PC-3 (cell line): ENCODE data around the gene SLC11A2. TPM values are rescaled to one million over a fixed set of nuclear protein-coding genes. Genes with fewer than 3 reads are reported as not detected.

Source experiments
- ATAC-seq: fragments of 200-7000 bp; cut with Tn5 transposase; 2 replicates; pipeline ENCODE4 v1.9.1; 2020; ENCODE audit warnings: mild to moderate bottlenecking, moderate library complexity
- BruUV-seq: library from RNA; stranded (reverse); fragments of 400-500 nt; replicated peaks from 2 replicates; lab custom pipeline; 2021; lab: Mats Ljungman, UMichigan
- CTCF ChIA-PET: fragments of 300-600 bp; sonication (Branson Sonifier 250); formaldehyde crosslinking; loops from one replicate; lab custom pipeline; 2022; ENCODE audit warnings: antibody characterized with exemption; lab: Charles Lee
- POLR2A ChIA-PET: fragments of 300-600 bp; sonication (Branson Sonifier 250); formaldehyde crosslinking; loops from one replicate; lab custom pipeline; 2022; ENCODE audit warnings: antibody characterized with exemption; ENCODE audit not compliant: unreplicated experiment; lab: Charles Lee
- DNase-seq: peaks from one replicate; pipeline ENCODE4 v3.0.0-alpha.2; 2015
- H2AFZ ChIP-seq: fragments of 300-600 bp; sonication (generic); 2 replicates; pipeline ENCODE4 v1.6.0; 2016; ENCODE audit warnings: antibody characterized with exemption, low read length
- H3F3A ChIP-seq: fragments of 300-600 bp; sonication (generic); one replicate; pipeline ENCODE4 v1.6.0; 2017; ENCODE audit warnings: antibody characterized with exemption, low read length, control low read depth, mild to moderate bottlenecking; ENCODE audit not compliant: unreplicated experiment
- H3K27ac ChIP-seq: fragments of 300-600 bp; sonication (generic); 2 replicates; pipeline ENCODE4 v1.5.1; 2016; ENCODE audit warnings: mild to moderate bottlenecking, low read length
- H3K27me3 ChIP-seq: fragments of 300-600 bp; sonication (generic); 2 replicates; pipeline ENCODE4 v1.6.1; 2016; ENCODE audit warnings: low read length, mixed read lengths
- H3K36me3 ChIP-seq: fragments of 300-600 bp; sonication (generic); 2 replicates; pipeline ENCODE4 v1.6.1; 2016; ENCODE audit warnings: low read depth, mixed run types, low read length, mixed read lengths
- H3K4me1 ChIP-seq: fragments of 300-600 bp; sonication (generic); 2 replicates; pipeline ENCODE4 v1.5.1; 2016; ENCODE audit warnings: low read length; ENCODE audit not compliant: insufficient read depth
- H3K4me2 ChIP-seq: fragments of 300-600 bp; sonication (generic); 2 replicates; pipeline ENCODE4 v1.6.0; 2016; ENCODE audit warnings: low read length
- H3K4me3 ChIP-seq: fragments of 300-600 bp; sonication (generic); 2 replicates; pipeline ENCODE4 v1.5.1; 2016; ENCODE audit warnings: mild to moderate bottlenecking, low read length, mixed read lengths
- H3K79me2 ChIP-seq: fragments of 300-600 bp; sonication (generic); 2 replicates; pipeline ENCODE4 v1.6.1; 2017; ENCODE audit warnings: low read length, mixed read lengths
- H3K9ac ChIP-seq: fragments of 300-600 bp; sonication (generic); 2 replicates; pipeline ENCODE4 v1.6.0; 2016; ENCODE audit warnings: mild to moderate bottlenecking, low read length
- H3K9me2 ChIP-seq: fragments of 300-600 bp; sonication (generic); replicated peaks from 2 replicates; pipeline ENCODE4 v1.6.1; 2016; ENCODE audit warnings: mixed run types, low read length, mixed read lengths
- H3K9me3 ChIP-seq: fragments of 300-600 bp; sonication (generic); 2 replicates; pipeline ENCODE4 v1.6.1; 2016; ENCODE audit warnings: low read length, mixed read lengths
- H4K20me1 ChIP-seq: fragments of 300-600 bp; sonication (generic); 2 replicates; pipeline ENCODE4 v1.6.1; 2016; ENCODE audit warnings: low read length, mixed read lengths
- EZH2 ChIP-seq: fragments of 300-600 bp; sonication (generic); IDR thresholded peaks from one replicate; pipeline ENCODE4 v1.6.1; 2017; ENCODE audit warnings: antibody characterized with exemption, mild to moderate bottlenecking, low read length; ENCODE audit not compliant: unreplicated experiment
- EZH2phosphoT487 ChIP-seq: fragments of 300-600 bp; sonication (generic); IDR thresholded peaks from 2 replicates; pipeline ENCODE4 v1.6.1; 2018; ENCODE audit warnings: mild to moderate bottlenecking, antibody characterized with exemption, low read length, borderline replicate concordance
- intact Hi-C: fragments of 100-400 bp; cut with micrococcal nuclease; formaldehyde crosslinking; loops from 2 replicates; pipeline ENCODE4 v1.9.0; 2023
- total RNA-seq: library from RNA; depleted of rRNA; stranded (reverse); fragments of >200 nt; gene quantifications from 2 replicates; pipeline ENCODE4 v1.2.3, GENCODE V29; 2014; rRNA removed
- TF ChIP-seq, protein P1 (sequence below): fragments of 300-600 bp; sonication (generic); conservative IDR thresholded peaks from 2 replicates; pipeline ENCODE4 v1.5.1; 2017; ENCODE audit warnings: antibody characterized with exemption, low read depth, mild to moderate bottlenecking, low read length

Gene SLC11A2
- total RNA-seq, 1 experiment from 2014 or later = 38.8 TPM

DNA sequence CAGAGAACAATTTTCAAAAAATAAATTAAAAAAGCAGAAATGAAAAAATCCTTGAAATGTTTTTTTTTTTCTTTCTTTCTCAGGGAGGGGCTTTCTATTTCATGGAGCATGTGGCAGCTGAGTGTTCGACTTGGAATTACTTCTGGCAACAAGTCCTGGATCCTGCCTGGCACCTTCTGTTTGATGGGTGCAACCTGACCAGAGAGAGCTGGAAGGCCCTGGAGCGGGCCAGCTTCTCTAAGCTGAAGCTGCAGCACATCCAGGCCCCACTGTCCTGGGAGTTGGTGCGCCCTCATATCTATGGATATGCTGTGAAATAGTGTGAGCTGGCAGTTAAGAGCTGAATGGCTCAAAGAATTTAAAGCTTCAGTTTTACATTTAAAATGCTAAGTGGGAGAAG is 96.4 kb downstream of the SLC11A2 start:
- Histone ChIP-seq H3K27ac (no peak overlapping the region), H2AFZ (no peak overlapping the region), H3K36me3 (no peaks in the 10 kb centered on the region), H3K4me3 (no peak overlapping the region), H3K4me1 (peaks cover 5% of the 10 kb centered on the region), H3F3A (no peaks in the 10 kb centered on the region), H3K9me3 (no peaks in the 10 kb centered on the region), H3K27me3 (no peaks in the 10 kb centered on the region), H4K20me1 (no peaks in the 10 kb centered on the region), H3K9me2 (no peaks in the 10 kb centered on the region), H3K79me2 (no peaks in the 10 kb centered on the region), H3K9ac (no peak overlapping the region), H3K4me2 (no peak overlapping the region)
- ChIA-PET POLR2A (no interaction called here), CTCF (no interaction called here)
- TF ChIP-seq EZH2phosphoT487 (no peak), EZH2 (no peak)
- TF ChIP-seq, protein P1, sequence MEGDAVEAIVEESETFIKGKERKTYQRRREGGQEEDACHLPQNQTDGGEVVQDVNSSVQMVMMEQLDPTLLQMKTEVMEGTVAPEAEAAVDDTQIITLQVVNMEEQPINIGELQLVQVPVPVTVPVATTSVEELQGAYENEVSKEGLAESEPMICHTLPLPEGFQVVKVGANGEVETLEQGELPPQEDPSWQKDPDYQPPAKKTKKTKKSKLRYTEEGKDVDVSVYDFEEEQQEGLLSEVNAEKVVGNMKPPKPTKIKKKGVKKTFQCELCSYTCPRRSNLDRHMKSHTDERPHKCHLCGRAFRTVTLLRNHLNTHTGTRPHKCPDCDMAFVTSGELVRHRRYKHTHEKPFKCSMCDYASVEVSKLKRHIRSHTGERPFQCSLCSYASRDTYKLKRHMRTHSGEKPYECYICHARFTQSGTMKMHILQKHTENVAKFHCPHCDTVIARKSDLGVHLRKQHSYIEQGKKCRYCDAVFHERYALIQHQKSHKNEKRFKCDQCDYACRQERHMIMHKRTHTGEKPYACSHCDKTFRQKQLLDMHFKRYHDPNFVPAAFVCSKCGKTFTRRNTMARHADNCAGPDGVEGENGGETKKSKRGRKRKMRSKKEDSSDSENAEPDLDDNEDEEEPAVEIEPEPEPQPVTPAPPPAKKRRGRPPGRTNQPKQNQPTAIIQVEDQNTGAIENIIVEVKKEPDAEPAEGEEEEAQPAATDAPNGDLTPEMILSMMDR = no peak
- DNase-seq = no peak
- no peak for ATAC-seq
- intact Hi-C loops = loop anchor here (10.0 kb wide), 1 partner anchor 65 kb away; no protein-coding TSS in a partner anchor
- BruUV-seq = no TSS peak

Other genes starting within 250 kb of the SLC11A2 start
- gene TMPRSS12, start 183.5 kb downstream of the SLC11A2 start, total RNA-seq = not detected in 2 replicates
- gene HIGD1C, start 73.8 kb downstream of the SLC11A2 start, total RNA-seq = not detected in 2 replicates
- gene LETMD1, start 21.9 kb upstream of the SLC11A2 start, total RNA-seq = 46.9 and 47.1 TPM in 2 replicates
- 18.9 and 23.3 TPM in 2 replicates for gene CSRNP2, start 57.2 kb upstream of the SLC11A2 start, total RNA-seq
- 23.2 and 27.3 TPM in 2 replicates for gene TFCP2, start 146.8 kb upstream of the SLC11A2 start, total RNA-seq
- 0.17 and 6.9 TPM in 2 replicates for gene POU6F1, start 191.7 kb upstream of the SLC11A2 start, total RNA-seq
- gene DAZAP2, start 212.4 kb upstream of the SLC11A2 start, total RNA-seq = 56.1 and 57.4 TPM in 2 replicates
- gene SMAGP, start 244.0 kb upstream of the SLC11A2 start, total RNA-seq = 55.3 and 62.5 TPM in 2 replicates